ENCODE measurements around the gene DAB2IP.
"Not testable (repeated sequence)": the region's sequence is repeated elsewhere in the genome, so short reads cannot be mapped to it uniquely, and the experiment has no call there.

The DAB2IP gene

GRCh38 chr9:121781145-121781548 lies 129.7 kb downstream of the DAB2IP start:
- DNase-seq, result no peak

- no peak for DNase-seq
Measured at GRCh38 chr9:121781701-121782464, 130.4 kb downstream of the DAB2IP start.

- DNase-seq, result no peak
Measured at GRCh38 chr9:121782514-121783110, 131.2 kb downstream of the DAB2IP start.

- peak; percentile 18 for DNase-seq
Measured at GRCh38 chr9:121783111-121783510, 131.7 kb downstream of the DAB2IP start.

- peak; percentile 9 for DNase-seq
Measured at GRCh38 chr9:121783521-121784507, 132.4 kb downstream of the DAB2IP start.

- DNase-seq, result no peak
Measured at GRCh38 chr9:121784731-121785411, 133.4 kb downstream of the DAB2IP start.

GRCh38 chr9:121785673-121786542 lies 134.5 kb downstream of the DAB2IP start:
- no peak for DNase-seq

- DNase-seq, result no peak
Measured at GRCh38 chr9:121786543-121786948, 135.1 kb downstream of the DAB2IP start.

- no peak for DNase-seq
Measured at GRCh38 chr9:121786998-121787422, 135.6 kb downstream of the DAB2IP start.

- no peak for DNase-seq
Measured at GRCh38 chr9:121788686-121789366, 137.4 kb downstream of the DAB2IP start.

- no peak for DNase-seq
Measured at GRCh38 chr9:121790841-121791240, 139.4 kb downstream of the DAB2IP start.

GRCh38 chr9:121792476-121792875 lies 141.0 kb downstream of the DAB2IP start:
- DNase-seq, result not testable (repeated sequence)

GRCh38 chr9:121794334-121794733 lies 142.9 kb downstream of the DAB2IP start:
- peak; percentile 41 for DNase-seq

GRCh38 chr9:121797081-121797480 lies 145.6 kb downstream of the DAB2IP start:
- no peak for DNase-seq

- no peak for DNase-seq
Measured at GRCh38 chr9:121798941-121799340, 147.5 kb downstream of the DAB2IP start.

- DNase-seq, result no peak
Measured at GRCh38 chr9:121800376-121800775, 148.9 kb downstream of the DAB2IP start.

- no peak for DNase-seq
Measured at GRCh38 chr9:121801579-121801978, 150.1 kb downstream of the DAB2IP start.

GRCh38 chr9:121802753-121803152 lies 151.3 kb downstream of the DAB2IP start:
- DNase-seq, result no peak

GRCh38 chr9:121807069-121807822 lies 155.8 kb downstream of the DAB2IP start:
- DNase-seq, result no peak

- DNase-seq, result no peak
Measured at GRCh38 chr9:121807823-121808278, 156.4 kb downstream of the DAB2IP start.
